Esophagus squamous epithelium (tissue), 4 donors: ENCODE results near the gene TRMT6.

ENCODE experiments used
- POLR2A ChIP-seq, 4 donors: fragments of 450-650 bp; IDR thresholded peaks; one replicate each; pipeline ENCODE4 v1.6.1; 2017; ENCODE audit warnings: antibody characterized with exemption in 4 of 4, mild to moderate bottlenecking in 4 of 4, moderate library complexity in 3 of 4
- TF ChIP-seq, protein P1 (sequence below), 6 experiments: fragments of 450-650 bp in 4 of 6; fragments of 200-600 bp in 2 of 6; sonication (generic) in 2 of 6; IDR thresholded peaks; one replicate each; pipeline ENCODE4 v1.5.1; 2016 to 2019; ENCODE audit warnings: antibody characterized with exemption in 6 of 6, mild to moderate bottlenecking in 4 of 6, moderate library complexity in 4 of 6

DNA sequence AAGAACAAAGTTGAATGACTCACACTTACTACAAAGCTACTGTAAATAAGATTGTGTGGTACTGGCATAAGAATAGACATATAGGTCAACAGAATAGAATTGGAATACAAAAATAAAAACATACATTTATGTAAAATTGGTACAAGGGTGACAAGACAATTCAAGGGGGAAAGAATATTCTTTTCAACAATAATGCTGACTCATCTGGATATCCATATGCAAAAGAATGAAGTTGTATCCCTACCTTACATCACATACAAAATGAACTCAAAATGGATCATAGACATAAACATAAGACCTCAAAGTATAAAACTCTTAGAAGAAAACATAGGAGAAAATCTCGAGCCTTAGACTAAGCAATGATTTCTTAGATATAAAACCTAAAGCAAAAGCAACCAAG lies 50.9 kb downstream of the TRMT6 start:
- TF ChIP-seq, protein P1, sequence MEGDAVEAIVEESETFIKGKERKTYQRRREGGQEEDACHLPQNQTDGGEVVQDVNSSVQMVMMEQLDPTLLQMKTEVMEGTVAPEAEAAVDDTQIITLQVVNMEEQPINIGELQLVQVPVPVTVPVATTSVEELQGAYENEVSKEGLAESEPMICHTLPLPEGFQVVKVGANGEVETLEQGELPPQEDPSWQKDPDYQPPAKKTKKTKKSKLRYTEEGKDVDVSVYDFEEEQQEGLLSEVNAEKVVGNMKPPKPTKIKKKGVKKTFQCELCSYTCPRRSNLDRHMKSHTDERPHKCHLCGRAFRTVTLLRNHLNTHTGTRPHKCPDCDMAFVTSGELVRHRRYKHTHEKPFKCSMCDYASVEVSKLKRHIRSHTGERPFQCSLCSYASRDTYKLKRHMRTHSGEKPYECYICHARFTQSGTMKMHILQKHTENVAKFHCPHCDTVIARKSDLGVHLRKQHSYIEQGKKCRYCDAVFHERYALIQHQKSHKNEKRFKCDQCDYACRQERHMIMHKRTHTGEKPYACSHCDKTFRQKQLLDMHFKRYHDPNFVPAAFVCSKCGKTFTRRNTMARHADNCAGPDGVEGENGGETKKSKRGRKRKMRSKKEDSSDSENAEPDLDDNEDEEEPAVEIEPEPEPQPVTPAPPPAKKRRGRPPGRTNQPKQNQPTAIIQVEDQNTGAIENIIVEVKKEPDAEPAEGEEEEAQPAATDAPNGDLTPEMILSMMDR (IDR thresholded peaks at IDR 0.05), result no peak
- TF ChIP-seq POLR2A (IDR thresholded peaks at IDR 0.05), result no peak
